Nephron (organoid): ENCODE data around the gene MGAT5.
A peak's percentile ranks its signal among the peaks of the same experiment; 100 is the strongest.

Experiments used
- H3K27ac Mint-ChIP-seq, 3 experiments: 2 replicates each; pipeline ENCODE4 v1.8.0; 2020; ENCODE audit warnings: mixed read lengths in 3 of 3, mild to moderate bottlenecking in 2 of 3, moderate library complexity in 1 of 3
- H3K27me3 Mint-ChIP-seq: 2 replicates; pipeline ENCODE4 v1.8.0; 2021; ENCODE audit warnings: low read depth, mild to moderate bottlenecking, moderate library complexity, mixed read lengths
- H3K36me3 Mint-ChIP-seq: 2 replicates; pipeline ENCODE4 v1.8.0; 2020; ENCODE audit warnings: low read depth, mixed read lengths
- H3K4me1 Mint-ChIP-seq: 2 replicates; pipeline ENCODE4 v1.8.0; 2020; ENCODE audit warnings: mixed read lengths
- H3K4me3 Mint-ChIP-seq, 3 experiments: 2 replicates each; pipeline ENCODE4 v1.8.0; 2020; ENCODE audit warnings: mild to moderate bottlenecking in 3 of 3, mixed read lengths in 3 of 3, moderate library complexity in 2 of 3
- H3K9me3 Mint-ChIP-seq: 2 replicates; pipeline ENCODE4 v1.8.0; 2020; ENCODE audit warnings: mixed read lengths
- TF ChIP-seq, protein P1 (sequence below), 3 experiments: fragments of 200-600 bp; sonication (generic); IDR thresholded peaks; one replicate each; pipeline ENCODE4 v1.5.0; 2021; ENCODE audit warnings: antibody characterized with exemption in 3 of 3; ENCODE audit not compliant: unreplicated experiment in 3 of 3

MGAT5 gene

DNA sequence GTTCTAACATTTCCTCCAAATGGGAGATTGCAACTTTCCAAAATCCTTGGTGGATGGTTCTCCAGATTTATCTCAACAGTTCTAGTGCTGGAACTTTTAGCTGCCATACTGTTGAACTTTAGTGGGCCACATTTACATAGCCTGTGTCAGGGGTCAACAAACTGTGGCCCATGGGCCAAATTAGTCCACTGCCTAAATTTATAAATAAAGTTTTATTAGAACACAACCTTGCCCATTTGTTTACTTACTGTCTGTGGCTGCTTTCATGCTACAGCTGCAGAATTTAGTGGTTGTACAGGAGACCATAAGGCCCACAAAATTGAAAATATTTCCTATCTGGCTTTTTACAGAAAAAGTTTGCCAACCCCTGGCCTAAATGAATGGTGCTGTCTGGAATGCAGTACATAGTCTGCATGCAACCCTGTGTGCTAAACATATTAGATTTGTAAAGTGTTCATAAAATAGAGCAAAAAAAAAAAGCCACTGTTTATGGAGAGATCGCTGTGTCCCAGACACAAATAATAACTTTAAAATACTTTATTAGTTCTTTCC, 30.3 kb downstream of the MGAT5 start:
- TF ChIP-seq, protein P1, sequence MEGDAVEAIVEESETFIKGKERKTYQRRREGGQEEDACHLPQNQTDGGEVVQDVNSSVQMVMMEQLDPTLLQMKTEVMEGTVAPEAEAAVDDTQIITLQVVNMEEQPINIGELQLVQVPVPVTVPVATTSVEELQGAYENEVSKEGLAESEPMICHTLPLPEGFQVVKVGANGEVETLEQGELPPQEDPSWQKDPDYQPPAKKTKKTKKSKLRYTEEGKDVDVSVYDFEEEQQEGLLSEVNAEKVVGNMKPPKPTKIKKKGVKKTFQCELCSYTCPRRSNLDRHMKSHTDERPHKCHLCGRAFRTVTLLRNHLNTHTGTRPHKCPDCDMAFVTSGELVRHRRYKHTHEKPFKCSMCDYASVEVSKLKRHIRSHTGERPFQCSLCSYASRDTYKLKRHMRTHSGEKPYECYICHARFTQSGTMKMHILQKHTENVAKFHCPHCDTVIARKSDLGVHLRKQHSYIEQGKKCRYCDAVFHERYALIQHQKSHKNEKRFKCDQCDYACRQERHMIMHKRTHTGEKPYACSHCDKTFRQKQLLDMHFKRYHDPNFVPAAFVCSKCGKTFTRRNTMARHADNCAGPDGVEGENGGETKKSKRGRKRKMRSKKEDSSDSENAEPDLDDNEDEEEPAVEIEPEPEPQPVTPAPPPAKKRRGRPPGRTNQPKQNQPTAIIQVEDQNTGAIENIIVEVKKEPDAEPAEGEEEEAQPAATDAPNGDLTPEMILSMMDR (IDR thresholded peaks at IDR 0.05; ENCODE audit: unreplicated experiment in 3 of 3): no peak
- Mint-ChIP-seq H3K27me3 (no peaks in the 10 kb centered on the region), H3K4me1 (peaks cover 27% of the 10 kb centered on the region), H3K4me3 (no peak overlapping the region), H3K27ac (peak overlapping the region in 1 of 3 experiments; percentile 40), H3K36me3 (no peaks in the 10 kb centered on the region), H3K9me3 (no peaks in the 10 kb centered on the region)

DNA sequence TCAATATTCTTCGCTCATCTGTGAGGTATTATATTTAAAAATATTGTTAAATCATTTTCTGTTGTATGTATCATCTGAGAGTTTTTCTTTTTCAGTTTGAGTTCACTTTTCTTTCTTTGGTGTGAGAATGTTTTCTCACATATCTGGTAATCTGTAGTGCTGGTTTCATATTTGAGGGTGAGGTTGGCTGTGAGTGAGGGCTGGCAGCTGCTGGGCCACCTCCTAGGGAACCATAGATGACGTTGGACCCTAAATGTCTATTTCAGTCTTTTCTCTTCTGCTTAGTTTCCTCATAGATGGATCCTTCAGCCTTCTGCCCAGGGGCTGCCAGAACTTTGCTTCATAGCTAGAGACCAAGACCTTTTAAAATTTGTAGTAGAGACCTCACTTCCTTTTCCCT, 33.5 kb downstream of the MGAT5 start:
- no peaks in the 10 kb centered on the region for H3K27me3 Mint-ChIP-seq
- no peaks in the 10 kb centered on the region for H3K9me3 Mint-ChIP-seq
- no peak overlapping the region for H3K4me3 Mint-ChIP-seq
- TF ChIP-seq, protein P1 (IDR thresholded peaks at IDR 0.05; ENCODE audit: unreplicated experiment in 3 of 3): no peak
- H3K27ac Mint-ChIP-seq: no peak overlapping the region
- H3K4me1 Mint-ChIP-seq: peaks cover 18% of the 10 kb centered on the region
- no peaks in the 10 kb centered on the region for H3K36me3 Mint-ChIP-seq

DNA sequence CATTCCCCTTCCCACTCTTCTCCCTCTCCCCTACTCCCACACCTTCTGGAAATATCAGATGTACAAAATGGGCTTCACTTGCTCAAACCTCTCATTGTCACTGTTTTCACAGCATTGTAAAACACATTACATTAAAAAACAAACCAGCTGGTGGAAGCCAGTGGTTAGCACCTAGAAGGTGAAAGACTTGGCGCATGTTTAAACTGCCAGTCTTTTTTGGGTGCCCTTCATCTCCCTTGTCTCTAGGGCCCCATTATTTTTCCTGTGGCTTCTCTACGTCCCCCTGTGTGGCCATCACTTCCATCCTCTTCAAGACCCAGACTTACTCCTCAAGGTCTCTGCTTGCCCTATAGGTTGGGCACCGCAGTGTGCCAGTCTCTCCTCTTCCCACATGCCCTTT, 34.9 kb downstream of the MGAT5 start:
- H3K9me3 Mint-ChIP-seq: no peaks in the 10 kb centered on the region
- no peak overlapping the region for H3K27ac Mint-ChIP-seq
- H3K36me3 Mint-ChIP-seq: no peaks in the 10 kb centered on the region
- TF ChIP-seq, protein P1 (IDR thresholded peaks at IDR 0.05; ENCODE audit: unreplicated experiment in 3 of 3): no peak
- H3K4me3 Mint-ChIP-seq: no peak overlapping the region
- H3K27me3 Mint-ChIP-seq: no peaks in the 10 kb centered on the region
- H3K4me1 Mint-ChIP-seq: peaks cover 14% of the 10 kb centered on the region

DNA sequence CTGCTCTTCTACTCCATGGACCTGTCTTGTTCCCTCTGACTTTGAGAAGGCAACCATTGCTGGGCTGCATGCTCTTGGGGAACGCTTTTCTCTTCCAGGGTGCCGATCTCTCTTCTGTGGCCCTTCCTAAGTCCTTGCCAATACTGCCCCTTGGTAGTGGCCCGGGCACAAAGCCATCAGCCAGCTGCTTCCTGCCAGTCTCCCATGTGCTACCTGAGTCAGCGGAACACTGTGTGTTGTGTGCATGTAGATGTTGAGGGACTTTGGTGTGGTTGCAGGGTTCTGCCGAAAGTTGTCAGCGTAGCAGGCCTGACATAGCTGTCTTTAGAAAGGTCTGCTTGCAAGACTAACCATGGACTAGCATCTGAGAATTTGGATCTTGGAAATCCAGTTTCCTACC, 35.4 kb downstream of the MGAT5 start:
- Mint-ChIP-seq H3K4me3 (no peak overlapping the region), H3K27me3 (no peaks in the 10 kb centered on the region), H3K27ac (no peak overlapping the region), H3K4me1 (peaks cover 14% of the 10 kb centered on the region), H3K36me3 (no peaks in the 10 kb centered on the region), H3K9me3 (no peaks in the 10 kb centered on the region)
- TF ChIP-seq, protein P1 (IDR thresholded peaks at IDR 0.05; ENCODE audit: unreplicated experiment in 3 of 3): no peak

DNA sequence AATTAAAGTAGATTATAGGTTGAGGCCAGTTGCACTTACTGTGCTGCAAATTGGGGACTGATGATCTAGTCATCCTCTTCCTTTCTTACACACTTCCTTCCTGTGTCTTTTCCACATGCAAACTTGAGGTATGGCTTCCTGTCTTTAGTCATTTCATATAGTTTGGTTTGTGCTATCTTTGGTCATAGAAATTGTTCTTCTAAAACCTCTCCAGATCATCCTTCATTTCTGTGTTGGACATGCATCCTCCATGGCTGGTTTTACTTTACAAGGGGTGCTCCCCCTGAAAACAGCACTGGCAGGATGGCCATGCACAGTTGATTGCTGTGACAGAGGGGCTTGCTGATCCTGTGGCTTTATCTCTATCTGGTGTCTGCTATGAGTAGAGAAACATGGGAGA, 36.5 kb downstream of the MGAT5 start:
- H3K27me3 Mint-ChIP-seq: no peaks in the 10 kb centered on the region
- TF ChIP-seq, protein P1 (IDR thresholded peaks at IDR 0.05; ENCODE audit: unreplicated experiment in 3 of 3): no peak
- H3K36me3 Mint-ChIP-seq: no peaks in the 10 kb centered on the region
- no peak overlapping the region for H3K4me3 Mint-ChIP-seq
- H3K9me3 Mint-ChIP-seq: no peaks in the 10 kb centered on the region
- no peak overlapping the region for H3K27ac Mint-ChIP-seq
- peaks cover 15% of the 10 kb centered on the region for H3K4me1 Mint-ChIP-seq

DNA sequence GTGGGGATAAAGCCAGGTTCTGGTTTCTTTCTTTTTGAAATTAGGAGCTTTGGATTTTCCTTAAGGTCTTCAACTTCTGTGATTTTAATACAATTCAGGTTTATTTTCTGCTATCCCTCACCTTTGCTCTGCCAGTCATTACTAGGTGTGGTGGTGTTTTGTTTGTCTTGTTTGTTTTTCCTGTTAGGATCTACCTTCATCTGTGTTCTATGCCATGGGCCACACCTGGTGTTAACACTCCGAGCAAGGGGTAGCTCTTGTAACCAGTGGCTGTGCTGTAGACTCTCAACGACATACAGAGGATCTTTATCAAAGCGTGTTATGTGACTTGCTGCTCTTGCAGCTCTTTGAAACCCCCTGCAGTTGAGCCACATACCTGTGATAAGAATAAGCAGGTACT, 38.6 kb downstream of the MGAT5 start:
- H3K4me3 Mint-ChIP-seq: no peak overlapping the region
- no peaks in the 10 kb centered on the region for H3K9me3 Mint-ChIP-seq
- peaks cover 15% of the 10 kb centered on the region for H3K4me1 Mint-ChIP-seq
- peaks cover 3% of the 10 kb centered on the region for H3K36me3 Mint-ChIP-seq
- TF ChIP-seq, protein P1 (IDR thresholded peaks at IDR 0.05; ENCODE audit: unreplicated experiment in 3 of 3): no peak
- H3K27me3 Mint-ChIP-seq: no peaks in the 10 kb centered on the region
- peak overlapping the region in 1 of 3 experiments; percentile 30 for H3K27ac Mint-ChIP-seq
